Measurements from ENCODE around the gene JMJD1C. TPM values are rescaled to one million over a fixed set of nuclear protein-coding genes. Genes with fewer than 3 reads are reported as not detected.

The JMJD1C gene
- total RNA-seq, 1 donor from 2014 or later: 84.2 TPM

DNA sequence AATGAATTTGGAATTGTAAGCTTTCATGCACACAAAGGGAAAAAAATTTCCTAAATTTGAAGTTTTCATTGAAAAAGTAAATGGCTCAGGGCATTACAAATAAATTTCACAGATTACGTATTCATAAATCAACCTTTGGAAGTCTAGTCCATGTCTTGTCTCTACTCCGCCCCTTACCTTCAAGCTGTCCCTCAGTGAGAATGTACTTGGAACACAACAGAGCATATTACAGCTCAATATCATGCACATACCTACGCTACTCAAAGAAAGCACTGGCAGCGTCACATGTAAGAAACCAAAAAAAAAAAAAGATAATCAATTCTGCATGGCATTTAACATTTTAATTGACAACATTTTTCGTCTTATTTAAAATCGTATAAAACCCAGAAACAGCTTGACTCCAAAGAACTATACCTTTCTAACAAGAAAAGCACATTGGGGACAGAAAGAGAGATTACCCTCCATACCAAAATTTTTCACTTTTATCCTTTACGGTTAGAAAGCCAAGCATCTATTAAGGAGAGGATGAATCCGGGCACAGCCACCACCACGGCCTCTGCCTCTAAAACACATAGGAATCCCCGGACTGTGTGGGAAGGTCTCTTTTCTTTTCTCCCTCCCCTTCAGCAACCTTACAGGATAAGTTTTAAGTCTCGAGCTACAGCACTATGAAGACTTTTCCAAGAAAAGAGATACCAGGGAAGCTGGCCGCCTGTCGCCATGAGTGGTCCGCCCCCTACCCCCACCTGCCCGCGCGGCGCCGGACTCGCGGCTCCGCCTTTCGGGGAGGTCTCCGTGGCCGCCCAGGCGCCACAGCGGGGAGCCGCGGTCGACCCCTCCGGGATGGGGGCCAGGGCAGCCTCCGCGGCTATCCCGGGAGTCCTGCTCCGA, 1.1 kb downstream of the JMJD1C start:
- no peaks in the 10 kb centered on the region for H3K36me3 ChIP-seq
- peaks cover 8% of the 10 kb centered on the region for H3K4me1 ChIP-seq
- peak overlapping the region; percentile 87 for H3K27ac ChIP-seq
- DNase-seq: no peak
- H3K27me3 ChIP-seq: no peaks in the 10 kb centered on the region
- no peaks in the 10 kb centered on the region for H3K9me3 ChIP-seq
- intact Hi-C loops (cut with DNase I): no loop called here
- TF ChIP-seq, protein P1, sequence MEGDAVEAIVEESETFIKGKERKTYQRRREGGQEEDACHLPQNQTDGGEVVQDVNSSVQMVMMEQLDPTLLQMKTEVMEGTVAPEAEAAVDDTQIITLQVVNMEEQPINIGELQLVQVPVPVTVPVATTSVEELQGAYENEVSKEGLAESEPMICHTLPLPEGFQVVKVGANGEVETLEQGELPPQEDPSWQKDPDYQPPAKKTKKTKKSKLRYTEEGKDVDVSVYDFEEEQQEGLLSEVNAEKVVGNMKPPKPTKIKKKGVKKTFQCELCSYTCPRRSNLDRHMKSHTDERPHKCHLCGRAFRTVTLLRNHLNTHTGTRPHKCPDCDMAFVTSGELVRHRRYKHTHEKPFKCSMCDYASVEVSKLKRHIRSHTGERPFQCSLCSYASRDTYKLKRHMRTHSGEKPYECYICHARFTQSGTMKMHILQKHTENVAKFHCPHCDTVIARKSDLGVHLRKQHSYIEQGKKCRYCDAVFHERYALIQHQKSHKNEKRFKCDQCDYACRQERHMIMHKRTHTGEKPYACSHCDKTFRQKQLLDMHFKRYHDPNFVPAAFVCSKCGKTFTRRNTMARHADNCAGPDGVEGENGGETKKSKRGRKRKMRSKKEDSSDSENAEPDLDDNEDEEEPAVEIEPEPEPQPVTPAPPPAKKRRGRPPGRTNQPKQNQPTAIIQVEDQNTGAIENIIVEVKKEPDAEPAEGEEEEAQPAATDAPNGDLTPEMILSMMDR (IDR thresholded peaks at IDR 0.05): no peak
- peak overlapping the region; percentile 82 for H3K4me3 ChIP-seq
- ATAC-seq: peak; percentile 67

DNA sequence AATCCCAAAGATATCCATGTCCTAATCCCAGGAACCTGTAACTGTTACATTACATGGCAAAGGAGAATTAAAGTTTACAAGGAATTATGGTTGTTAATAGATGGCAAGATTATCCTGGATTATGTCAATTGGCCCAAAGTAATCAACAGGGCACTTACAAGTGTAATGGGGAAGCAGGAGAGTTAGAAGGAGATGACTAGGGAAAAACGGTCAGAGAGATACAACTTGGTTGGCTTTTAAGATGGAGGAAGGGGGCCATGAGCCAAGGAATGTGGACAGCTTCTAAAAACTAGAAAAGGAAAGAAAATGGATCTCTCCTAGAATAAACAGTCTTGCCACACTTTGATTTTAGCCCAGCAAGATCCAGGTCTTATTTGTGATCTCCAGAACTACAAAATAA, 3.3 kb downstream of the JMJD1C start:
- TF ChIP-seq, protein P1 (IDR thresholded peaks at IDR 0.05): no peak
- Histone ChIP-seq H3K4me3 (no peak overlapping the region), H3K36me3 (no peaks in the 10 kb centered on the region), H3K4me1 (peaks cover 8% of the 10 kb centered on the region), H3K27ac (no peak overlapping the region), H3K9me3 (no peaks in the 10 kb centered on the region), H3K27me3 (no peaks in the 10 kb centered on the region)
- ATAC-seq (no peak), DNase-seq (no peak)
- intact Hi-C loops (cut with DNase I): no loop called here

DNA sequence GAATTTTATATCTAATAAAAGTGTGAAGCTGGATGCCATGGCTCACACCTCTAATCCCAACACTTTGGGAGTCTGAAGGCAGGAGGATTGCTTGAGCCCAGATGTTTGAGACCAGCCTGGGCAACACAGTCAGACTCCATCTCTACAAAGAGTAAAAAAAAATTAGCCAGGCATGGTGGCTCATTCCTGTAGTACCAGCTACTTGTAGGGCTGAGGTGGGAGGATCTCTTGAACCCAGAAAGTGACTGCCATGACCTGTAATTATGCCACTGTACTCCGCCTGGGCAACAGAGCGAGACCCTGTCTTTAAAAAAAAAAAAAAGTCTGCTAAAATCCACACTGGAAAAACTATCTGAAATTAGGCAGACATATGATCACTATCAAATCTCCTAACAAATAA, 7.6 kb downstream of the JMJD1C start:
- Histone ChIP-seq H3K9me3 (no peaks in the 10 kb centered on the region), H3K27me3 (no peaks in the 10 kb centered on the region), H3K27ac (no peak overlapping the region), H3K36me3 (no peaks in the 10 kb centered on the region), H3K4me1 (no peaks in the 10 kb centered on the region), H3K4me3 (no peak overlapping the region)
- DNase-seq (no peak), ATAC-seq (no peak)
- TF ChIP-seq, protein P1 (IDR thresholded peaks at IDR 0.05): no peak
- intact Hi-C loops (cut with DNase I): no loop called here

DNA sequence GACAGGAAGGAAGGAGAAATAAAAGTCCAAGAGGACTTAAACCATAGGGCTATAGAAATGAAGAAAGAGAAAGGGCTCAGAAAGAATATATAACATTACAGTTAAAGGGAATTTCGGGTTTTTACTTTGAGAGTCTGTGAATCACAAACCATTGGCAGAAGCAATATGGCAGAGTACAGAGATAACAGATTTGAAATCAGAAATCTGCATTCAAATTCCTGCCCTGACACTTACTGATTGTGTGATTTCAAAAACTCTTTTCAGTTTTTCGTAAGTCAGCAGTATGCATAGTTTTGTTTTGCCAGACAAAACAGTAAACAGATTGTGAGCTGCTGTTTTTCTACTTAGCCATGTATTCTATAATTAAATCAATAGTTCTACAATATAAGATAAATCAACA, 8.2 kb downstream of the JMJD1C start:
- ATAC-seq: no peak
- TF ChIP-seq, protein P1 (IDR thresholded peaks at IDR 0.05): no peak

DNA sequence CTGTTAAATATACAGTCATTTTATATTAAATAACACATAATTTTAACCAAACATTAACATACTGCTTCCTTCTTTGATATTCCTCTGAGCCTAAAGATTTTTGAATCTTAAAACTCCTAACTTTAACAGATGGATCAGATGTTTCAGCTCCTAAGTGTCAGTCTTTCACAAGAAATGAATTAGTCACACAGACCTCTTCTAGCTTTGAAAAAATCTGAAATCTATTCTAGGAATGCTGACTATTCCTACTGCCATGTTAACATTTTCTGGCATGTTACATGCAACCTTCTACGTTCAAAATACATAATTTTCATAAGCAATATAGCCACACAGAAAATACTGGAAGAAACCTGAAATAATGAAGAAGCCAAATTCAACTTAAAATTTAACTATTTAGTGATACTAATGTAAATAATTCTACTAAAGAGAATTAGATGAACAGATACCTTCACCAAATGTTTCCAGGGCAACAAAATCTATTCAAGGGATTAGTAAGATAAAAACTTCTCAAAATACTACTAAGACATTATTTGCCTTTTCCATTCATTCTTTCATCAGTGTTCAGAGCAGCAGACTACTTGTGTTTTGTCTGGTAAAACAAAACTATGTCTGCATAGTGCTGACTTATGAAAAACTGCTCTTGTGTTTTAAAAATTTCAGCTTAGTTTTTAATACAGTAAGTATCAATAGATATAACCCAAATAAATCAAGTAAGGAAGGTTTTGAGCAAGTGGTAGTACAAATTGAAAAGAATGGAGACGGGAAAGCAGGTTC, 9.2 kb downstream of the JMJD1C start:
- no peaks in the 10 kb centered on the region for H3K4me1 ChIP-seq
- intact Hi-C loops (cut with DNase I): no loop called here

More for the DNA sequence above, 8.2 kb downstream of the JMJD1C start:
- no peaks in the 10 kb centered on the region for H3K36me3 ChIP-seq
- no peaks in the 10 kb centered on the region for H3K27me3 ChIP-seq
- intact Hi-C loops (cut with DNase I): no loop called here
- no peaks in the 10 kb centered on the region for H3K4me1 ChIP-seq
- H3K4me3 ChIP-seq: no peak overlapping the region
- H3K9me3 ChIP-seq: no peaks in the 10 kb centered on the region
- no peak for DNase-seq
- no peak overlapping the region for H3K27ac ChIP-seq

More for the DNA sequence above, 9.2 kb downstream of the JMJD1C start:
- TF ChIP-seq, protein P1 (IDR thresholded peaks at IDR 0.05): no peak
- Histone ChIP-seq H3K4me3 (no peak overlapping the region), H3K36me3 (no peaks in the 10 kb centered on the region), H3K27me3 (no peaks in the 10 kb centered on the region), H3K9me3 (no peaks in the 10 kb centered on the region), H3K27ac (no peak overlapping the region)
- ATAC-seq (no peak), DNase-seq (no peak)
